Measurements from ENCODE around the gene C22orf31. TPM values are rescaled to one million over a fixed set of nuclear protein-coding genes. Genes with fewer than 3 reads are reported as not detected.

Gene C22orf31
- total RNA-seq, 1 experiment from 2014 or later, result not detected

- Histone ChIP-seq H3K4me1 (ENCODE audit: control insufficient read depth in 1 of 2, insufficient read depth in 2 of 2, low read length in 2 of 2) (peaks cover 37 to 55% of the 10 kb centered on the region in 2 experiments), H3K9ac (ENCODE audit: low read length) (no peak overlapping the region), H3K27me3 (ENCODE audit: insufficient read depth, low read length) (no peaks in the 10 kb centered on the region), H3K36me3 (ENCODE audit: control insufficient read depth in 1 of 2, insufficient read depth in 2 of 2, low read length in 2 of 2) (no peaks in the 10 kb centered on the region), H4K20me1 (ENCODE audit: insufficient read depth) (no peaks in the 10 kb centered on the region), H3K27ac (ENCODE audit: low read depth, low read length) (no peak overlapping the region), H3K9me3 (ENCODE audit: control insufficient read depth in 1 of 2, insufficient read depth in 1 of 2, low read depth in 1 of 2, low read length in 2 of 2) (no peaks in the 10 kb centered on the region), H2AFZ (ENCODE audit: low read depth, low read length, poor library complexity, severe bottlenecking) (no peak overlapping the region), H3K79me2 (ENCODE audit: insufficient read depth, low read length) (no peaks in the 10 kb centered on the region), H3K4me2 (ENCODE audit: low read length) (no peak overlapping the region), H3K4me3 (replicated peaks in 1 of 2; ENCODE audit: low read depth in 1 of 2, low read length in 2 of 2) (no peak overlapping the region), H3K9me2 (ENCODE audit: insufficient read depth) (no peaks in the 10 kb centered on the region)
- ATAC-seq (no peak), DNase-seq (ENCODE audit: low read depth, low spot score) (no peak)
- TF ChIP-seq POLR2AphosphoS5 (IDR thresholded peaks at IDR 0.05; ENCODE audit: low read depth, low read length) (no peak), ZNF274 (IDR thresholded peaks at IDR 0.05; ENCODE audit: low read depth, low read length) (no peak), REST (IDR thresholded peaks at IDR 0.05; ENCODE audit: low read depth) (no peak), ZFX (IDR thresholded peaks at IDR 0.05) (no peak), ZBTB33 (IDR thresholded peaks at IDR 0.05; ENCODE audit: extremely low read depth, insufficient replicate concordance, low read length) (no peak), TCF7L2 (IDR thresholded peaks at IDR 0.05; ENCODE audit: borderline replicate concordance, extremely low read depth, insufficient read depth, insufficient read length) (no peak), CEBPB (IDR thresholded peaks at IDR 0.05; ENCODE audit: low read depth) (no peak), JUND (IDR thresholded peaks at IDR 0.05) (no peak), ELF1 (IDR thresholded peaks at IDR 0.05; ENCODE audit: borderline replicate concordance, low read depth) (no peak), SIN3A (IDR thresholded peaks at IDR 0.05; ENCODE audit: low read depth) (no peak), EZH2 (IDR thresholded peaks at IDR 0.05) (no peak), CBX3 (IDR thresholded peaks at IDR 0.05; ENCODE audit: low read depth) (no peak), ATF3 (IDR thresholded peaks at IDR 0.05) (no peak), SP1 (IDR thresholded peaks at IDR 0.05; ENCODE audit: low read depth) (no peak), FOSL1 (IDR thresholded peaks at IDR 0.05; ENCODE audit: low read depth) (no peak), EZH2phosphoT487 (IDR thresholded peaks at IDR 0.05; ENCODE audit: borderline replicate concordance) (no peak), EGR1 (IDR thresholded peaks at IDR 0.05; ENCODE audit: low read depth) (no peak), YY1 (IDR thresholded peaks at IDR 0.05; ENCODE audit: extremely low read depth, insufficient replicate concordance, low read depth, low read length) (no peak), RAD21 (IDR thresholded peaks at IDR 0.05; ENCODE audit: low read depth) (no peak)
- BruUV-seq (replicated peaks), result no TSS peak
- POLR2A ChIA-PET, result interaction anchor here (0.6 kb wide), 1 partner anchor 150 kb away, joined by 4 read pairs; no protein-coding TSS in a partner anchor
- RAD21 ChIA-PET (ENCODE audit: low non-redundant PET in 1 of 2, low total read pairs in 2 of 2, uncharacterized antibody in 2 of 2, unreplicated experiment in 2 of 2), result no interaction called here
- CTCF ChIA-PET, result no interaction called here
- intact Hi-C loops (cut with micrococcal nuclease), result no loop called here
These were observed 35.1 kb downstream of the C22orf31 start for GRCh38 chr22:29026579-29026978.

Data from HCT116 (cell line).